Esophagus squamous epithelium (tissue), 4 donors: ENCODE data around the gene CYP21A2.
"Not testable (repeated sequence)": the region's sequence is repeated elsewhere in the genome, so short reads cannot be mapped to it uniquely, and the experiment has no call there.

Source experiments
- POLR2A ChIP-seq, 4 donors: fragments of 450-650 bp; IDR thresholded peaks; one replicate each; pipeline ENCODE4 v1.6.1; 2017; ENCODE audit warnings: antibody characterized with exemption in 4 of 4, mild to moderate bottlenecking in 4 of 4, moderate library complexity in 3 of 4
- TF ChIP-seq, protein P1 (sequence below), 6 experiments: fragments of 450-650 bp in 4 of 6; fragments of 200-600 bp in 2 of 6; sonication (generic) in 2 of 6; IDR thresholded peaks; one replicate each; pipeline ENCODE4 v1.5.1; 2016 to 2019; ENCODE audit warnings: antibody characterized with exemption in 6 of 6, mild to moderate bottlenecking in 4 of 6, moderate library complexity in 4 of 6

DNA sequence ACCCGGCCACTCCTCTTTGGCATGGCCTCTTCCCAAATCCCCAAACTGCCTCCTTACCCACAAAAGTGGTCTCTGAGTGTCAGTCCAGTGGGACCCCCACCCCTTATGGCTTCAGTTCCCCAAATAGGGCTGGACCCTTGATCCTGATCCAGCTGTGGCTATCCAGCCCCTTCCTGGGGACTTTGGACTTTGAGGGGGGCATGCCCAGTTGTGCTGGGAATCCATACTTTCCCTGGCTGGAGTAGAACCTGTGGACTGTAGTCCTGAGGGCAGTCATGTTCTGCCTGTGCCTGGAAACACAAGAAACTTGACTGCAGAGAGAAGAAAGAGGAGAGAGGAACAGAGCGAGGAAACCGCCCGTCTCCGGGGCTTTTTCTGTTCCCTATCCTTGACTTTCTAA, 1.1 kb upstream of the CYP21A2 start:
- not testable (repeated sequence) for TF ChIP-seq POLR2A (IDR thresholded peaks at IDR 0.05)
- TF ChIP-seq, protein P1, sequence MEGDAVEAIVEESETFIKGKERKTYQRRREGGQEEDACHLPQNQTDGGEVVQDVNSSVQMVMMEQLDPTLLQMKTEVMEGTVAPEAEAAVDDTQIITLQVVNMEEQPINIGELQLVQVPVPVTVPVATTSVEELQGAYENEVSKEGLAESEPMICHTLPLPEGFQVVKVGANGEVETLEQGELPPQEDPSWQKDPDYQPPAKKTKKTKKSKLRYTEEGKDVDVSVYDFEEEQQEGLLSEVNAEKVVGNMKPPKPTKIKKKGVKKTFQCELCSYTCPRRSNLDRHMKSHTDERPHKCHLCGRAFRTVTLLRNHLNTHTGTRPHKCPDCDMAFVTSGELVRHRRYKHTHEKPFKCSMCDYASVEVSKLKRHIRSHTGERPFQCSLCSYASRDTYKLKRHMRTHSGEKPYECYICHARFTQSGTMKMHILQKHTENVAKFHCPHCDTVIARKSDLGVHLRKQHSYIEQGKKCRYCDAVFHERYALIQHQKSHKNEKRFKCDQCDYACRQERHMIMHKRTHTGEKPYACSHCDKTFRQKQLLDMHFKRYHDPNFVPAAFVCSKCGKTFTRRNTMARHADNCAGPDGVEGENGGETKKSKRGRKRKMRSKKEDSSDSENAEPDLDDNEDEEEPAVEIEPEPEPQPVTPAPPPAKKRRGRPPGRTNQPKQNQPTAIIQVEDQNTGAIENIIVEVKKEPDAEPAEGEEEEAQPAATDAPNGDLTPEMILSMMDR (IDR thresholded peaks at IDR 0.05): not testable (repeated sequence)
